ENCODE results near the gene FAM162A. TPM values are rescaled to one million over a fixed set of nuclear protein-coding genes. Genes with fewer than 3 reads are reported as not detected.
A peak's percentile ranks its signal among the peaks of the same experiment; 100 is the strongest.
"Not testable (repeated sequence)": the region's sequence is repeated elsewhere in the genome, so short reads cannot be mapped to it uniquely, and the experiment has no call there.

FAM162A gene
- total and polyA plus RNA-seq, 7 experiments from 2014 or later: 17.6 to 123 (median 37.6) TPM

DNA sequence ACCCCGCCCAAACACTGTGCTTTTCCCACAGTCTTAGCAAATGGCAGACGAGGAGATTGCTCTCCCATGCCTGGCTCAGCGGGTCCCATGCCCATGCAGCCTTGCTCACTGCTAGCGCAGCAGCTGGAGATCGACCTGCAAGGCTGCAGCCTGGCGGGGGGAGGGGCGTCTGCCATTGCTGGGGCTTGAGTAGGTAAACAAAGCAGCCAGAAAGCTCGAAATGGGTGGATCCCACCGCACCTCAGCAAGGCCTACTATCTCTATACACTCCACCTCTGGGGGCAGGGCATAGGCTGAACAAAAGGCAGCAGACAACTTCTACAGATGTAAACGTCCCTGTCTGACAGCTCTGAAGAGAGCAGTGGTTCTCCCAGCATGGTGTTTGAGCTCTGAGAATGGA, 59.1 kb downstream of the FAM162A start:
- Histone ChIP-seq H3K4me3 (ENCODE audit: low read length) (no peak overlapping the region), H3K4me1 (ENCODE audit: control insufficient read depth in 2 of 2, insufficient read depth in 2 of 2, low read length in 2 of 2) (no peaks in the 10 kb centered on the region), H3K27me3 (ENCODE audit: control insufficient read depth in 2 of 2, insufficient read depth in 2 of 2, low read length in 2 of 2) (no peaks in the 10 kb centered on the region), H3K9me3 (ENCODE audit: control insufficient read depth in 2 of 3, low read length in 3 of 3) (no peaks in the 10 kb centered on the region), H3K27ac (ENCODE audit: low read depth, low read length) (no peak overlapping the region), H3K36me3 (ENCODE audit: control insufficient read depth in 2 of 3, insufficient read depth in 3 of 3, low read length in 3 of 3) (peaks cover 11 to 61% (median 13%) of the 10 kb centered on the region in 3 experiments)
- Mint-ChIP-seq H3K36me3 (peaks cover 30 to 94% (median 82%) of the 10 kb centered on the region in 5 donors), H3K9me3 (peaks cover 0 to 13% (median 5%) of the 10 kb centered on the region in 11 donors), H3K4me1 (peaks cover 0 to 14% (median 4%) of the 10 kb centered on the region in 7 donors), H3K4me3 (no peak overlapping the region), H3K27ac (no peak overlapping the region), H3K27me3 (no peaks in the 10 kb centered on the region)
- intact Hi-C loops (cut with micrococcal nuclease): no loop called here
- ATAC-seq (no peak), DNase-seq (no peak)
- CTCF ChIA-PET: no interaction called here
- POLR2A ChIA-PET: no interaction called here

GRCh38 chr3:122443762-122444490, 59.9 kb downstream of the FAM162A start:
- CTCF ChIA-PET; POLR2A ChIA-PET; H3K27me3 ChIP-seq (ENCODE audit: control insufficient read depth in 2 of 2, insufficient read depth in 2 of 2, low read length in 2 of 2); H3K9me3 ChIP-seq (ENCODE audit: control insufficient read depth in 2 of 3, low read length in 3 of 3); intact Hi-C loops (cut with micrococcal nuclease); H3K27me3 Mint-ChIP-seq; H3K27ac ChIP-seq (ENCODE audit: low read depth, low read length); H3K4me3 Mint-ChIP-seq; H3K4me3 ChIP-seq (ENCODE audit: low read length); H3K4me1 ChIP-seq (ENCODE audit: control insufficient read depth in 2 of 2, insufficient read depth in 2 of 2, low read length in 2 of 2); DNase-seq; ATAC-seq: not testable (repeated sequence)
- peaks cover 0 to 15% (median 6%) of the 10 kb centered on the region in 7 donors for H3K4me1 Mint-ChIP-seq
- H3K36me3 ChIP-seq (ENCODE audit: control insufficient read depth in 2 of 3, insufficient read depth in 3 of 3, low read length in 3 of 3): peaks cover 11 to 60% (median 13%) of the 10 kb centered on the region in 3 experiments
- peaks cover 0 to 15% (median 7%) of the 10 kb centered on the region in 11 donors for H3K9me3 Mint-ChIP-seq
- peaks cover 35 to 94% (median 87%) of the 10 kb centered on the region in 5 donors for H3K36me3 Mint-ChIP-seq
- H3K27ac Mint-ChIP-seq: peak overlapping the region in 1 of 9 donors; percentile 25

- H3K27me3 Mint-ChIP-seq; H3K4me3 Mint-ChIP-seq; H3K27ac ChIP-seq (ENCODE audit: low read depth, low read length); ATAC-seq; H3K27ac Mint-ChIP-seq; H3K4me3 ChIP-seq (ENCODE audit: low read length); H3K9me3 ChIP-seq (ENCODE audit: control insufficient read depth in 2 of 3, low read length in 3 of 3); DNase-seq; CTCF ChIA-PET; H3K4me1 ChIP-seq (ENCODE audit: control insufficient read depth in 2 of 2, insufficient read depth in 2 of 2, low read length in 2 of 2); intact Hi-C loops (cut with micrococcal nuclease); H3K27me3 ChIP-seq (ENCODE audit: control insufficient read depth in 2 of 2, insufficient read depth in 2 of 2, low read length in 2 of 2): not testable (repeated sequence)
- Mint-ChIP-seq H3K36me3 (peaks cover 39 to 97% (median 92%) of the 10 kb centered on the region in 5 donors), H3K4me1 (peaks cover 0 to 15% (median 6%) of the 10 kb centered on the region in 7 donors), H3K9me3 (peaks cover 0 to 18% (median 7%) of the 10 kb centered on the region in 11 donors)
- POLR2A ChIA-PET: interaction anchor here (1.0 kb wide), 1 partner anchor 70 kb away, joined by 3 read pairs; the partner anchor contains the start of gene KPNA1
- H3K36me3 ChIP-seq (ENCODE audit: control insufficient read depth in 2 of 3, insufficient read depth in 3 of 3, low read length in 3 of 3): peaks cover 11 to 61% (median 16%) of the 10 kb centered on the region in 3 experiments
Measured at GRCh38 chr3:122444491-122444887, 60.5 kb downstream of the FAM162A start.

GRCh38 chr3:122448218-122448617, 64.2 kb downstream of the FAM162A start:
- CTCF ChIA-PET; H3K9me3 ChIP-seq (ENCODE audit: control insufficient read depth in 2 of 3, low read length in 3 of 3); intact Hi-C loops (cut with micrococcal nuclease); H3K4me1 ChIP-seq (ENCODE audit: control insufficient read depth in 2 of 2, insufficient read depth in 2 of 2, low read length in 2 of 2); H3K27ac ChIP-seq (ENCODE audit: low read depth, low read length); H3K27me3 Mint-ChIP-seq; H3K4me3 ChIP-seq (ENCODE audit: low read length); H3K27me3 ChIP-seq (ENCODE audit: control insufficient read depth in 2 of 2, insufficient read depth in 2 of 2, low read length in 2 of 2); DNase-seq; H3K4me3 Mint-ChIP-seq; POLR2A ChIA-PET; ATAC-seq: not testable (repeated sequence)
- Mint-ChIP-seq H3K36me3 (peaks cover 35 to 84% (median 71%) of the 10 kb centered on the region in 5 donors), H3K27ac (peak overlapping the region in 2 of 9 donors; percentile 2 to 31), H3K4me1 (peaks cover 0 to 15% (median 8%) of the 10 kb centered on the region in 7 donors), H3K9me3 (peaks cover 0 to 18% (median 7%) of the 10 kb centered on the region in 11 donors)
- peaks cover 7 to 50% (median 19%) of the 10 kb centered on the region in 3 experiments for H3K36me3 ChIP-seq (ENCODE audit: control insufficient read depth in 2 of 3, insufficient read depth in 3 of 3, low read length in 3 of 3)

- intact Hi-C loops (cut with micrococcal nuclease): no loop called here
- Histone ChIP-seq H3K9me3 (ENCODE audit: control insufficient read depth in 2 of 3, low read length in 3 of 3) (no peaks in the 10 kb centered on the region), H3K4me1 (ENCODE audit: control insufficient read depth in 2 of 2, insufficient read depth in 2 of 2, low read length in 2 of 2) (no peaks in the 10 kb centered on the region), H3K27me3 (ENCODE audit: control insufficient read depth in 2 of 2, insufficient read depth in 2 of 2, low read length in 2 of 2) (no peaks in the 10 kb centered on the region), H3K27ac (ENCODE audit: low read depth, low read length) (no peak overlapping the region), H3K36me3 (ENCODE audit: control insufficient read depth in 2 of 3, insufficient read depth in 3 of 3, low read length in 3 of 3) (peaks cover 0 to 54% (median 19%) of the 10 kb centered on the region in 3 experiments), H3K4me3 (ENCODE audit: low read length) (no peak overlapping the region)
- peaks cover 20 to 66% (median 47%) of the 10 kb centered on the region in 5 donors for H3K36me3 Mint-ChIP-seq
- no peak for ATAC-seq
- no peaks in the 10 kb centered on the region for H3K27me3 Mint-ChIP-seq
- H3K27ac Mint-ChIP-seq: no peak overlapping the region
- no peak overlapping the region for H3K4me3 Mint-ChIP-seq
- H3K4me1 Mint-ChIP-seq: peaks cover 0 to 10% (median 6%) of the 10 kb centered on the region in 7 donors
- CTCF ChIA-PET: interaction anchor here (0.6 kb wide), 1 partner anchor 13 kb away, joined by 3 read pairs; no protein-coding TSS in a partner anchor
- POLR2A ChIA-PET: no interaction called here
- DNase-seq: no peak
- peaks cover 0 to 7% (median 0%) of the 10 kb centered on the region in 11 donors for H3K9me3 Mint-ChIP-seq
Measured at GRCh38 chr3:122451371-122451770, 67.4 kb downstream of the FAM162A start.

GRCh38 chr3:122456074-122456473, 72.1 kb downstream of the FAM162A start:
- no peaks in the 10 kb centered on the region for H3K9me3 Mint-ChIP-seq
- peak overlapping the region in 2 of 9 donors; percentile 19 to 54 for H3K27ac Mint-ChIP-seq
- peaks cover 5 to 67% (median 13%) of the 10 kb centered on the region in 3 experiments for H3K36me3 ChIP-seq (ENCODE audit: control insufficient read depth in 2 of 3, insufficient read depth in 3 of 3, low read length in 3 of 3)
- intact Hi-C loops (cut with micrococcal nuclease): no loop called here
- ChIA-PET CTCF (no interaction called here), POLR2A (no interaction called here)
- no peak overlapping the region for H3K4me3 Mint-ChIP-seq
- H3K4me3 ChIP-seq (ENCODE audit: low read length): no peak overlapping the region
- no peak overlapping the region for H3K27ac ChIP-seq (ENCODE audit: low read depth, low read length)
- ATAC-seq: no peak
- H3K27me3 Mint-ChIP-seq: no peaks in the 10 kb centered on the region
- H3K4me1 ChIP-seq (ENCODE audit: control insufficient read depth in 2 of 2, insufficient read depth in 2 of 2, low read length in 2 of 2): no peaks in the 10 kb centered on the region
- no peaks in the 10 kb centered on the region for H3K9me3 ChIP-seq (ENCODE audit: control insufficient read depth in 2 of 3, low read length in 3 of 3)
- H3K27me3 ChIP-seq (ENCODE audit: control insufficient read depth in 2 of 2, insufficient read depth in 2 of 2, low read length in 2 of 2): no peaks in the 10 kb centered on the region
- no peak for DNase-seq
- peaks cover 0 to 9% (median 0%) of the 10 kb centered on the region in 7 donors for H3K4me1 Mint-ChIP-seq
- peaks cover 5 to 49% (median 13%) of the 10 kb centered on the region in 5 donors for H3K36me3 Mint-ChIP-seq

Data from naive thymus-derived CD4-positive, alpha-beta T cell (primary cell).